HFFc6 (cell line): ENCODE data around the gene SLC4A8. TPM values are rescaled to one million over a fixed set of nuclear protein-coding genes. Genes with fewer than 3 reads are reported as not detected.

ENCODE experiments used
- DNase-seq: peaks from one replicate; pipeline ENCODE4 v3.0.0-alpha.2; 2018
- H3K27ac Mint-ChIP-seq: 2 replicates; pipeline ENCODE4 v1.8.0; 2020; ENCODE audit warnings: mild to moderate bottlenecking, mixed read lengths
- H3K27me3 Mint-ChIP-seq: 2 replicates; pipeline ENCODE4 v1.8.0; 2021; ENCODE audit warnings: mild to moderate bottlenecking, moderate library complexity, mixed read lengths; ENCODE audit not compliant: insufficient read depth
- H3K36me3 Mint-ChIP-seq: 2 replicates; pipeline ENCODE4 v1.8.0; 2021; ENCODE audit warnings: low read depth, mixed read lengths
- H3K4me1 Mint-ChIP-seq: 2 replicates; pipeline ENCODE4 v1.8.0; 2020; ENCODE audit warnings: low read depth, mixed read lengths
- H3K4me3 Mint-ChIP-seq: 2 replicates; pipeline ENCODE4 v1.8.0; 2020; ENCODE audit warnings: mild to moderate bottlenecking, moderate library complexity, mixed read lengths
- H3K9me3 Mint-ChIP-seq: 2 replicates; pipeline ENCODE4 v1.8.0; 2020; ENCODE audit warnings: mild to moderate bottlenecking, mixed read lengths
- total RNA-seq, 6 experiments: library from RNA; stranded (reverse); fragmentation: NEBNext Ultra II Directional; extraction: Animal tissue kit (Norgen Biotek cat#: 25700); gene quantifications; 2 replicates in 1 of 6; 3 replicates in 5 of 6; pipeline ENCODE4 v1.2.3, GENCODE V29; 2021
- TF ChIP-seq, protein P1 (sequence below): fragments of 200-600 bp; sonication (generic); IDR thresholded peaks from 2 replicates; pipeline ENCODE4 v1.5.0; 2021; ENCODE audit warnings: antibody characterized with exemption, mild to moderate bottlenecking

Gene SLC4A8
- total RNA-seq, 6 experiments from 2014 or later, result 10.2 to 21.9 (median 14.4) TPM

DNA sequence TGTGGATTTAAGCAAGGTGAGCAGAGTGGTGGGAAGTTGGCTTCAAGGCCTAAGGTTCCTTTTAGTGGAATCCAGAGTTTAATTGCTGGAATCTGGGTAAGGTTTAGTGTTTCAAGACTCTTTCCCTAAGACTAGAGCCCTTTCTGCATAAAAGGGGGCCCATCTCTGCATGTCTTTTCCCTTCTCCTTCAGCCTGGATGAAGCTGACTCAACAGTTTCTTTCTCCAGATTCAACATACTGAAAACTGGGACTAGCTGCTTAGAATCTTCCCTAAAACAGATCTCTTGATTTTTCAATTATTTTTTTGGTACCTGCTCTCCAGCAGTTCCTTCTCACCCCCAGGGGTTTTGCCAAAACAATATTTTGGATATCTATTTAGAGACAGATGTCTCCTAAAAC lies 34.0 kb downstream of the SLC4A8 start:
- Mint-ChIP-seq H3K4me3 (no peak overlapping the region), H3K9me3 (no peaks in the 10 kb centered on the region), H3K36me3 (0 out of 2 replicates have a peak, but pooled peaks cover 4% of the 10 kb centered on the region), H3K27ac (no peak overlapping the region), H3K27me3 (no peaks in the 10 kb centered on the region), H3K4me1 (no peaks in the 10 kb centered on the region)
- DNase-seq, result no peak
- TF ChIP-seq, protein P1, sequence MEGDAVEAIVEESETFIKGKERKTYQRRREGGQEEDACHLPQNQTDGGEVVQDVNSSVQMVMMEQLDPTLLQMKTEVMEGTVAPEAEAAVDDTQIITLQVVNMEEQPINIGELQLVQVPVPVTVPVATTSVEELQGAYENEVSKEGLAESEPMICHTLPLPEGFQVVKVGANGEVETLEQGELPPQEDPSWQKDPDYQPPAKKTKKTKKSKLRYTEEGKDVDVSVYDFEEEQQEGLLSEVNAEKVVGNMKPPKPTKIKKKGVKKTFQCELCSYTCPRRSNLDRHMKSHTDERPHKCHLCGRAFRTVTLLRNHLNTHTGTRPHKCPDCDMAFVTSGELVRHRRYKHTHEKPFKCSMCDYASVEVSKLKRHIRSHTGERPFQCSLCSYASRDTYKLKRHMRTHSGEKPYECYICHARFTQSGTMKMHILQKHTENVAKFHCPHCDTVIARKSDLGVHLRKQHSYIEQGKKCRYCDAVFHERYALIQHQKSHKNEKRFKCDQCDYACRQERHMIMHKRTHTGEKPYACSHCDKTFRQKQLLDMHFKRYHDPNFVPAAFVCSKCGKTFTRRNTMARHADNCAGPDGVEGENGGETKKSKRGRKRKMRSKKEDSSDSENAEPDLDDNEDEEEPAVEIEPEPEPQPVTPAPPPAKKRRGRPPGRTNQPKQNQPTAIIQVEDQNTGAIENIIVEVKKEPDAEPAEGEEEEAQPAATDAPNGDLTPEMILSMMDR, result no peak

DNA sequence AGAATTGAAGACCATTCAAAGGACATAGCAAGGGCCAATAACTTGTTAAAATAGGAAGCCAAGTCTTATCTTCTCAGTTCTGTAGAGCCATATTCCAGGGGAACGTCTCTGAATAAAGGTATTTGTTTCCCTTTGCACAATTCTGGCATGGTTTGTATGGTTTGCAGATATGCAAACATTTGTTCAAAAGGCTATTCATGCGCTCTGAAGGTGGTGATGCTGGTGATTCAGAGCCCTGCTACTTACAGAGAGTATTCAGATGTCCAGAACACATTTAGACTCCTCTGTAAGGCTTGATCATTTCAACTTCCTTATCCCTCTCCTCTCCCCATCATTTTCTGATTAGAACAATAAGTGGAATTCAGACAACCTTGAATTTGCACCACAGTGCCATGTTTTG lies 35.9 kb downstream of the SLC4A8 start:
- no peaks in the 10 kb centered on the region for H3K27me3 Mint-ChIP-seq
- no peak overlapping the region for H3K27ac Mint-ChIP-seq
- H3K4me3 Mint-ChIP-seq, result no peak overlapping the region
- DNase-seq, result no peak
- TF ChIP-seq, protein P1, result no peak
- 0 out of 2 replicates have a peak, but pooled peaks cover 4% of the 10 kb centered on the region for H3K36me3 Mint-ChIP-seq
- no peaks in the 10 kb centered on the region for H3K9me3 Mint-ChIP-seq
- H3K4me1 Mint-ChIP-seq, result no peaks in the 10 kb centered on the region

DNA sequence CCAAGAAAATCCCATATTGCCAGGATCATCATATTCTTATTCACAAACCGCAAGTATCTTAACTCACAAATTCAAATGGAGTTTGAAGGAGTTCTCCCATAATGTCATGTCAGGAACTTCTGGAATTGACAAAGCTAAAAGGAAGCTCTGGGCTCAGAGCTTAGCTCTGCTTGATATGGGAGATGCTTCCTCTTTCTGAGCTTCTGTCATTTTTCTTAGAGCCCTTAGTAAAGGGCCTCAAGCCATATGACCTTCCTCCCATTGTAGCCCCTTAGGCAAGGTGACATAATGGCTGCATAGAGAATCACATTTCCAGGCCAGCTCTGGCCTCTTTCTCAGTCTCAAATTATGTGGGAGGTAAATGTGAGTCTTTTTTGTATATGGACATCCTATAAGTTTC lies 40.9 kb downstream of the SLC4A8 start:
- H3K27me3 Mint-ChIP-seq, result no peaks in the 10 kb centered on the region
- peaks cover 3% of the 10 kb centered on the region; the same call in 1 of the 2 replicates for H3K36me3 Mint-ChIP-seq
- DNase-seq, result no peak
- no peak overlapping the region for H3K27ac Mint-ChIP-seq
- TF ChIP-seq, protein P1, result no peak
- no peak overlapping the region for H3K4me3 Mint-ChIP-seq
- no peaks in the 10 kb centered on the region for H3K4me1 Mint-ChIP-seq
- no peaks in the 10 kb centered on the region for H3K9me3 Mint-ChIP-seq

DNA sequence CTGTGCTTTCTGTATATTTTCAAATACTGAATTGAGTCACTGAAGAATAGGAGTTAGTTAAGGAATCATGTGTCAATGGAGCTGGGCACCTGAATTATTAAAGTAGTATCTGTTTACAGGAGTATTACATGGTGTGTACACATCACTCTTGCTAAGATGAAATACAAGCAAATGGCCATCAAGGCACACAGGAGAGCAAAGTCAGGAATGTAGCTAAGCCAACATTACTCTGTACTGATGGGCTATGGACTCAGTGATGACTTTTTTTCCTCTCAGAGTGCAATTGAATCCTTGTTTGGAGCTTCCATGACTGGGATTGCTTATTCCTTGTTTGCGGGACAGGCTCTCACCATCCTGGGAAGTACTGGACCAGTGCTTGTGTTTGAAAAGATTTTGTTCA lies 45.5 kb downstream of the SLC4A8 start:
- Mint-ChIP-seq H3K36me3 (peaks cover 14% of the 10 kb centered on the region), H3K4me1 (no peaks in the 10 kb centered on the region), H3K27ac (no peak overlapping the region), H3K4me3 (no peak overlapping the region), H3K9me3 (no peaks in the 10 kb centered on the region), H3K27me3 (no peaks in the 10 kb centered on the region; the same call in 1 of the 2 replicates)
- TF ChIP-seq, protein P1, result no peak
- no peak for DNase-seq

DNA sequence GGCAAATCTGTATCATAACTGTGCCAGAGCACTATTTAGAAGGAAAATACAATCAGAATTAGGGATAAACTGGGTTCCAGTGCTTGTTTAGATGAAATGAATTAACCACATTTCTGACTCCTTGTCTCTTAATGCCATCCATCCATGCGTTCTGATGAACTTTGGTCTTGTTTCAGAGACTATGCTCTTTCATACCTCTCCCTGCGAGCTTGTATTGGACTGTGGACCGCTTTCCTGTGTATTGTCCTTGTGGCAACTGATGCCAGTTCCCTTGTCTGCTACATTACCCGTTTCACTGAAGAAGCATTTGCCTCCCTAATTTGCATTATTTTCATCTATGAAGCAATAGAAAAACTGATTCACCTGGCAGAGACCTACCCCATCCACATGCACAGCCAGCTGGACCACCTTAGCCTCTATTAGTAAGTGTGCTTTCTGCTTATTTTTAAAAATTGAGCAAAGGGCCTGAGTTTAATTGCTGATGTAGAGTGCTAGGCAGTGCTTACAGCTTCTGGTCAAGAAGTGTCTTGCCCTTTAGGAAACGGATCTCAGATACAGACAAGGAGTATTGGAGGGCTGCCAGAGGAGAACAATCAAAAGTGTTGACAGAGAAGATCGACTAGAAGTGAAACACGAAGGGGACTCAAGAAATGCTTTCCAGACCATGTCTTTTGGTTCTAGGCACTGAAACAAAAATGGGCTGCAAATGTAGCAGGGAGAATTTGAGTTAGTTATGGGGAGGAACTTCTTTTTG lies 46.7 kb downstream of the SLC4A8 start:
- TF ChIP-seq, protein P1, result no peak
- H3K36me3 Mint-ChIP-seq, result peaks cover 21% of the 10 kb centered on the region
- H3K4me3 Mint-ChIP-seq, result no peak overlapping the region
- DNase-seq, result no peak
- H3K4me1 Mint-ChIP-seq, result no peaks in the 10 kb centered on the region
- no peak overlapping the region for H3K27ac Mint-ChIP-seq
- no peaks in the 10 kb centered on the region; the same call in 1 of the 2 replicates for H3K27me3 Mint-ChIP-seq
- no peaks in the 10 kb centered on the region for H3K9me3 Mint-ChIP-seq
